ENCODE data around the gene LUZP2.

The LUZP2 gene

DNA sequence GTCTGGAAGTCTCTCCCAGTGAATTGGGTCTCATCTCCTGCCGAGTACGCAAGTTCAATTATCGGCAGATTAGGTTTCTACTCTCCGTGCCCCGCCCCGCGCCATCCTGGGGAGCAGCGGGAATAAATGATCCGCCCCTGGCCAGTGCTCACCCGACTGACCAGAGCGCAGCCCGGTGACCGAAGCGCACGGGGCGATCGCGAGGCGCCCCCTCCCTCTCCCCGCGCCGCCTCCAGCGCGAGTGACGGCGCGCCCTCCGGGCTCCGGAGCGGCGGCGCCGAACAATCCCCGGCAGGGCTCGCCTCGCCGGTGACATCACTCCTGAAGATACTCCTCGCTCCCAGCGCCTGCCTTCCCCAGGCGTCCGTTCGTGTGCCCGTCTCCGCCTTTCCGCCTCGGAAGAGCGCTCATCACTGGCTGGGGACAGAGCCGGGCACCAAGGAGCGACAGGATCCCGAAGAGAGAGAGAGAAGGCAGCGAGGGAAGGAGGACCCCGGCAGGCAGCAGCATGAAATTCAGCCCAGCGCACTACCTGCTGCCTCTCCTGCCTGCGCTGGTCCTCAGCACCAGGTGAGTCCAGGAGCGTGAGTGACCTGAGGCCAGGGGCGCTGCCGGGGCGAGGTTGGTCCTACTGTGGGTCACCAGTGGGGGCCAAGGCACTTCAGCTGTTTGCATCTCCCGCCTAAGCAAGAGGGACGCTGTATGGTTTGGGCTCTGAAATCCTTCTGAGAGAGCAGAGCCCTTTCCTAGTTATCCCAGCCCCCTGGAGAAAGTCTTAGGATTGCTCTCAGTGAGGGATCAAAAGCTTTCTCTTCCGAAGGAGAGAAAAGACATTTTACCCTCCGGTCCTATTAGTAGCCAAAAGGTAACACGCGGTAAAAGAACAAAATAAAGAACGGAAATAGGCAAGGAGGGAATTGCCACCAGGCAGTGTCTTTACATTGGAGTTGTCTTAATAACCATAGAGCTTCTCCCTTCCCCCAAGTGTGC, at the start of gene LUZP2:
Gene LUZP2 (plus strand): TSS at position 318 of the 990 bp plus-strand sequence.
- no peak for DNase-seq

DNA sequence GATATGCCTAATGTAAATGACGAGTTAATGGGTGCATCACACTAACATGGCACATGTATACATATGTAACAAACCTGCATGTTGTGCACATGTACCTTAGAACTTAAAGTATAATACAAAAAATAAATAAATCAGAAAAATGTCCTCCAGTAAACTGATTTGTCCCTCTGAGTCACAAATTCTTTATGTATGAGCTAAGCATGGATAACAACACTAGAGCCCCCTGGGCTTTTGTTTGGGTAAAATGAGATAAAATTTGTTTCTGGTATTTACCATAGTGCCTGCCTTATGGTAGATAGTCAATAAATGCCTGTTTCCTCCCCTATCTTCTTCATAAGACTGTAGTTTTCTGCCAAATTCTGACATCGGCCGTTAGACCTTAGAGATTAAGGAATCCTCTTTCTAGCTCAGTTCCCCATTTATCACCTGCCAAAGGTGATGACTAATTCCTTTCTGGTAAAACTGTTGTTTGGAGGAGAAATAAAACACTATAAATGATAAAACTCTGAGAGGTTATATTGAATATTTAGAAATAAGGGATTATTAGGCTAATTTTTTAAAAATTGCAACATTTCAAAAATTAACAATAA, 43.6 kb upstream of the LUZP2 start:
- DNase-seq: no peak

DNA sequence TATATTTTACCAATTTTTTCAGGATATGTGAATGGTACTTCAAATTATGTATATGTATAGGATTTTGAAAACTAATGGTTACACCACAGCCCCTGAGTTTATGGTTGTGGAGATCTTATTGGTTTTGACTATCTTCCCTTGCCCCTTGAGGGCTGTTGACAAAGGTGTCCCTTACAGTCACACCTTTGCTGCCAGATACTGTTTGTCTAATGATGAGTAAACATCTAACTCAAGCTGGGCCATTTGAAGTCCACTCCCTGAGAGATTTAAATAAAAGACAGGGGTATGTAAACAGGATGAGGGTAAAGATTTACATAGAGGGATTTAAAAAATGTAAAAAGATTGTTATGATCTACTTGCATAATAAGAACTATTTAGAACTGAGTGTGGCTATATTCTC, 38.9 kb upstream of the LUZP2 start:
- DNase-seq: no peak

DNA sequence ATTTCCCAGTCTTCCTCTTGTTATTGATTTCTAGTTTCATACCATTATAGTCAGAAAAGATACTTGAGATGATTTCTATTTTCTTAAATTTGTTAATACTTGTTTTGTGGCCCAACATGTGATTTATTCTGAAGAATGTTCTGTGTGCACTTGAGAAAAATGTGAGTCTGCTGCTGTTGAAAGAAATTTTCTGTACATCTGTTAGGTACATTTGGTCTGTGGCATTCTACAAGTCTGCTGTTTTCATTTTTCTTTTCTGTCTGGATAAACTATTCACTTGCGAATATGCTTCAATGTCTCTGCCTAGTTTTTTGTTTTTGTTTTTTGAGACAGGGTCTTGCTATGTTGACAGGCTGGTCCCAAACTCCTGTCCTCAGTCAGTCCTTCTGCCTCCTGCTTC, 26.4 kb upstream of the LUZP2 start:
- DNase-seq: no peak

DNA sequence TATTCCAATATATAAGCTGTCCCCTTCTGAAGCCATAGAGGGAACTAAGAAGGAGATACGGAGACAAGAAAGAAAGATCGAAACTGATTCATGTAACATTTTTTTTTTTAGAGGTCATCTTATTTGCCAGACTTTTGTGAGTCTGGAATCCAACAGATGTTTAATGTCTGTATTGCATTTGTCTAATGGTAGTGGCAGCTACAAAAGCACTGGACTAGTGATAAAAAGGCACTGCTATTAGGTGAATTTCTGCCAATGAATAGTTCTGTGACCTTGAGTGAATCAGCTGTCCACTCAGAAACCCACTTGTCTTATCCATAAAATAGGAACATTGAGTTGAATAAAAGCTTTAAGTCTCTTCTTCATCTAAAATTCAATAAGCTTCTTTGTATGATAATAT, 25.8 kb upstream of the LUZP2 start:
- no peak for DNase-seq

DNA sequence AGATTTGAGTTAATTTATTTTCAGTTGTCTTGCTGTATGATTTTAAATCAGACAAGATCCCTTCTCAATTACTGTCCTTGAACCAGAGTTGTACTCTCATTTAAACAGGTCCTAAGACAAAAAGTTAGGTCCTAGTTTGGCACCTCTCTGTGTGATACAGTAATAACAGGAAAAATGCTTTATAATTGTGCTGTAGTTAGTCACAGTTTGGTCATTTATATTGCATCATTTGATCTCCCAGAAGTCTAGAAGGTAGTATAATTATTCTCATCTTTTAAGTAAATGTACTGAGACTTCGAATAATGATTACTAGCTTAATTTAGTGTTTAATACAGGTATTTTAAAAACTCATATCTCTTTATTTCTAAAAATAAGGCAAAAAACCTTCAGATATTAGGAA, 18.1 kb upstream of the LUZP2 start:
- no peak for DNase-seq

DNA sequence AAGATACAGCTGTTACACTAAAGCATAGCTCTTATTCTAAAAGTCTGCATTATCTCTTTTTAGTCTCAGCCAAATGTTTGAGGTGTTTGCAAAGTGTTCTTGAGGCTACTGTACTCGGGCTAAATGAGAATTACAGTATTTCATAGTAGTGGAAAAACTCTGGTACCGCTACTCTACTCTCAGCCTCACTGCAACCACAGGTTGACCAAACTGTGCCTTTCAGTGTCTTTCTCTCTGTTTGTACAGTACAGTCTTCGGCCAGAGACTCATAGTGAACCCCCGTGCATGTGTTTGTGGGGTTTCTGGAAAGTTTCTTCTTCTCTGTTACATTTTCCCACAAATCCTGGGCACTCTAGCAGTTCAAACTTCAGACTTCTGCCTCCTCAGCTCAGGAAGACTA, 7.4 kb upstream of the LUZP2 start:
- DNase-seq: no peak

DNA sequence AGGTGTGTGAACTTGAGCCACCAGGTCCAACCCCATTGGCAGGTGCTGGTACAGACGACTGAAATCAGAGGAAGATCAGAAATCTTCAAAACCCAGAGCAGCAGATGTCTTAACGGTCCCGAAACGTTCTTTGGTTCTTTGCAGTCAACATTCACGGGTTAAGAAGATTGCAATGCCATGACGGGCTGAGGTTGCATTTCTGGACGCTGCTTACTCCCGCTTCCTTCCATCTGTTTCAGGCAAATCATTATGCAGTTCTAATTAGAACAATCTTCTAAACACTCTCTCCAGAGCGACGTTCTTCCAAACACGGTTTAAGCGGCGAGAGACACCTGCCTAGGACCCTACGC, 492 bp upstream of the LUZP2 start:
- DNase-seq: no peak

DNA sequence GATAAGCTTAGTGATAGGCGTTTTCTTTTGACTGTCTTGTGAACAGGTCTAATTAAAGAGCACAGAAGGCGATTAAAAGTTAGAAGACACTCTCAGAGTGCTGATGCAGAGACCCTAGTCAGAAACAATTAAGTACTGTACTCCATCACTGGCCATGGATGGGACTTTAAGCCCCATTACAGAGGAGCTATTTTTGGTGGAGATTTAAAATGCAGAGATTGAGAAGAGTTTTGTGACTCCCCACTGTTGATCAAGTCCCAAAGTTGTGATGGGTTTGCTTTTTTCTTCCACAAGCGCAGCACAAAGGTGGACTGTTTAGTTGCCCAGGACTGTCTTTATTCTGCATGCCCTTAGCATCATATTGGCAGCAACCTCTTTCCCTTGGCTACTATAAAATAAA, 978 bp downstream of the LUZP2 start:
- no peak for DNase-seq

DNA sequence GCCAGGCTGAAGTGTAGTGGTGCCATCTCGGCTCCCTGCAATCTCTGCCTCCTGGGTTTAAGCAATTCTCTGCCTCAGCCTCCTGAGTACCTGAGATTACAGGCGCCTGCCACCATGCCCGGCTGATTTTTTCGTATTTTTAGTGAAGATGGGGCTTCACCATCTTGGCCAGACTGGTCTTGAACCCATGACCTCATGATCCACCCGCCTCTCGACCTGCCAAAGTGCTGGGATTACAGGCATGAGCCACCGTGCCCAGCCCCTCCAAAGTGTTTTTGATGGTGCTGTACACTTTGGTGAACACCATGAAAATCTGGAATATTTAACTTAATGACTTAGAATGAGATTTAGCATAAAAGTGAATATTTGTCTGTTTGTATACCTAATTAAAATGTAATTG, 5.6 kb downstream of the LUZP2 start:
- no peak for DNase-seq

DNA sequence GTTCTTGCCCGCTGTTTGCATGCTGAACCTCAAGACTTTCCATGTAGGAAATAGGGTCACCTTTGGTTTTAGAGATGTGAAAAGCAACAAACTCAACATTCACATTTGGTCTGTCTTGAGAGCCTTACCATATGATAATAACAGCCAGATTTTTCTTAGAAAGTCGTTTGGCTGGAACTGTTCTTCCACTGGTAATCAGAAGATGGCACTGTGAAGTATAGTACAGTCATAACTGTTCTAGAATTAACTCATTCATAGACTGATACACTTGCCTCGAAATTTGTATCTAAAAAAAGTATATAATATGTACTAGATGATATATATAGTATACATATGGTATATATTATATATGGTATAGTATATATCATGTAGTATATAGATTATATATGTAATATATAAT, 12.3 kb downstream of the LUZP2 start:
- no peak for DNase-seq

DNA sequence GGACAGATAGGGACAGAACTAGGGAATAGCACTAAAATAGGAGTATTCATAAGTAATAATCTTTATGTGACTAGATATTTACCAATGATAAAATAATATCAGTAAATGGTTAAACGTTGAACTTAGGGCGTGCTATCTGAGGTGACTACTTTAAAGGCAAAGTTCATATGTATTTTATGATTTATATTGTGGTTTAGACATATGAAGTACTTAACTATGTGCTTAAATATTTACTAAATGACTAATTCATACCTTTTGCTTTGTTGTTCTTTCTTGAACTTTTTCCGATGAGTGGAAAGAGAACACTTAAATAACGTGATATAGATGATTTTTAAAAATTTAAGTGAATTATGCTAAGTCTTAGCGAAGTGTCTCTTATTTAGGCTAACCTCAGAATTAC, 14.7 kb downstream of the LUZP2 start:
- DNase-seq: no peak

DNA sequence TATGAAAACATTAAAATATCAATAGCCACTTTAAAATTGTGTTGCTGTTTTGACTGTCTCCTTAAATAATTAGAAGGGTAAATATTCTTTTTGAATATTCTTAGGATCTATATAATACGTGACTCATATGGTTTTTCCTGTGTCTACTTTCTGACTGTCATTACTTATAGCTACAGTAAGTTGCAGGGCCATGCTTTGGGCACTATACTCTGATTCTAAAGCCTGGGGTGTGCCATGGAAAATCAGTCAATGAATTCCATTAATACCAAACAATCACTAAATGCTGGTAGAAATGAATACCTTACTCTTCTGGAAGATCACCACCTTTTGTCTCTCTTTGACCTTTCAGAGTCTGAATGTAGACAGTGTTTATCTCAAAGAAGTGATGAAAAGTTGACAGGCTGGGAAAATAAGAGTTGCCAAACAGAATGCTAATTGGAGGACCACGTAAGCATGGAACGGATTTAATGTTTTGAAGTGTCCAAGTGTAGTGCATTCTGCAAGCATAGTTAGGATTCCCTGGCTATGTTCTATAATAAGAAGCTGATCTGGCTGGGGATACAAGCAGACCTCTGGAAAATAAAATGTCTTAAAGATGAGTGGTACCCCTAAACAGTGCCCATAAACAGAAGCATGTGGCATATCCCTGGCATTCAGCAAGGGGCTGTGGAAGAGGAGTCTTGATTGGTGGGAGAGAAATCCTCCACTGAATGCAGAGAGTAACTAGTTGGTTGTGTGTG, 16.8 kb downstream of the LUZP2 start:
- DNase-seq: no peak

DNA sequence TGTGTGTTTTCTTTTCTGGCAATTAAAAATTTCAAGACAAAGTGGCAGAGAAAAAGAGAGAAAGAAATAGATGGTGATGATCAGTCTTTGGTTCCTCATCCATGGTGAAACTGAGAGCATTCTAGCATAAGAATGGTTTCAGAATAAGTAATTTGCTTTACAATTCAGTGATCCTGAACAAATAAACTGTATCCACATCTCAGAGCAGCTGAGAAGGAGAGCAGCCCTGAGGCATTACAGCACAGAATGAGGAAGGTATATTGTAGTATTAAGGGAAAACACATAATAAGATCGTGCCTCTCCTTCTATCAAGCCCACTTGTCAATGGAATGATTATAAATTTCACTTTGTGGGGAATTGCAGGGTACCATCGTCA, 17.4 kb downstream of the LUZP2 start:
- DNase-seq: no peak

DNA sequence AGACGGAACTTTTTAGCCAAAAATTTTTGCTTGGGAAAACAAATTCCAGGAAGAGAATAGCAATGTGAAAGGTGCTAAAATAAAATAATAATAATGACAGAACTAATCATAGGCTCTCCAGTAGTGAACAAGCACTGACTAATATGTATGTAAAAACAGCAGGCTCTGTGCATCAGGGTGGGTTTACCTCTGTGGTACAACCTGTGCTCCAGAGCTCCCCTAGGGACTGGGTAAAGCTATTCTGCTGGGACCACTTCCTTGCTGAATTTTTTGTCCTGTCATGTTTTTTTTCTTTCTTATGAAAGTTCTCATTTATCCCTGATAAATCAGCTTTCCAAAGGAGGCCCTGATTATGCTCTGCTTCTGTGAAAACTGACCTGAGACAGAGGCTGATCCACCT, 18.8 kb downstream of the LUZP2 start:
- DNase-seq: no peak

DNA sequence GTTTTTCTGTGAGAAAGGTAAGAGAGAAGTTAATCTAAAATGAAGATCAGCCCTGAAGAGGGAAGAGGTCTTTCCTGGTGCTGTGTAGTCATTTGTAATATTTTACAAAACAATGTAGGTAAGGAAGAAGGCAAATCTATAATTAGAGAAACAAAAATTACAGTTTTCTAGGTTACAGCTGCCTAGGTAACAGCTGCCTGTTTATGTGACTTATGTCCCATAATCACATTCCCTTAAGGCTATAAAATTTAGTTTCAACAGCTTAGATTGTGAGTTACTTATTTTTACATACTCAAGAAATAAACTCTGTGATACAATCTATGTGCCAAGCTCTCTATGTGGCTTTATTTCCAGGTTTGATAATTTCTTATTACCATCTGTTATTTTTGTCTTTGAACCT, 19.8 kb downstream of the LUZP2 start:
- no peak for DNase-seq

DNA sequence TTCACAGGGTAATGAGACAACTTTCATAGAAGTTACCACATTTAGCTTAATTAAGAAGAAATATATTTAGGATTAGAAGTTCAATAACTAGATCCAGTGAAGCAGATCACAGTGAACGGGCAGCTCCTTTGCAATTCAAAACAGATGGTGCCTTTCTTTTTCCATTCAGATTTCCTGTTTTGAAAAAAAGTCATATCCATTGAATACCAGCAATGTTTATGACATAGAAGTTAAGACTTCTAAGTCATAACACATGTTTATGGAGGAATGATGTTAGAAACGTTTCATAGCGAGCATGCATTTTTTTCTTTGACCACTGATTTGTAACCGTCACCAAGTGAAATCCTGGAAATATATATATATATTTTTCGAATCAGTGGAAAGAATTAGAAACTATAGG, 24.7 kb downstream of the LUZP2 start:
- no peak for DNase-seq

DNA sequence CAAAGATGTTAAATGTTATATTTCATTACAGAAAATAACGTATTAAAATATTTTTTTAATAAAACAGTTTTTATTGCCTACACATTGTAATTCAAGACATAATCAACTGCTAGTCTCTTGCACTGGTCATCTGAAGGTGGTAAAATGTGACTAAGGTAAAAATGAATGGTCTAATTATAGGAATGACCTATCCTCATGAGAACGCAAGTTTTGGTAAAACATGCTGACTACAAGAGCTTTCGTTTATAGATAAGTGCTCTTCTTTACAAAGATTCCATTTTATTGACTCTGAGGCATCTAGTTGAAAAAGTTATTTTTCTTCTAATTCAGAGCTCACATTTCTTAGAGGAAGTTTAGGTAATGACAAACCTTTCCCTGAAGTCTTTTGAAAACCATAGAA, 27.3 kb downstream of the LUZP2 start:
- no peak for DNase-seq

DNA sequence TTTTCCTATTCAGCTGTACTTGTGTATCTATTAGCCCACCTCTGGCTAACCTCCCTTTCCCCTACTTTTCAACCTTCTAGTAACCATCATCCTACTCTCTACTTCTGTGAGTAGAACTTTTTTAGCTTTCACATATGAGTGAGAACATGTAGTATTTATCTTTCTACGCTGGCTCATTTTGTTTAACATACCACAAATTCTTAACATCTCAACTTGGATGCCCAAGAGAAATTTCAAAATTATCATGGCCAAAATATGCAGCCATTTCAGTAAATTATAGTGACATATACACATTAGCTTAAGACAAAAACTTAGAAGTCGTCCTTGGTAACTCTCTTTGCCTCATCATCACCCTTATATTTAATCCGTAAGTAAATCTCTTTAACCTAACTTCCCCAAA, 34.7 kb downstream of the LUZP2 start:
- DNase-seq: no peak

DNA sequence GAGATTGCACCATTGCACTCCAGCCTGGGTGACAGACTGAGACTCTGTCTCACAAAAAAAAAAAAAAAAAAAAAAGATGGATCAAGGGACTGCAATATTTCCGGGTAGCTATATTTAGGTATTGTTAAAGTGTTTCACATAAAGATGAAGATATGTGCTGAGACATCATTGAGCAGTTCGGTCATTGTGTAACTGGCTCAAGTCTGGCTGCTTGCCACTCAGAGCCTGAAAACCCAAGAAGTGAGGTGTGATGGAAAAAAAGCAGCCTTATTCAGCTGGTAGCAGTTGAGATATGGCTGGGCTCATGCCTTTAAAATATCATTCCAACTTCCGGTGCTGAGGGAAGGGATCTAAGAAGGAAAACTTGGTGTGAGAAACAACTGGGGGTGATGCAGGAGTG, 46.9 kb downstream of the LUZP2 start:
- DNase-seq: no peak

DNA sequence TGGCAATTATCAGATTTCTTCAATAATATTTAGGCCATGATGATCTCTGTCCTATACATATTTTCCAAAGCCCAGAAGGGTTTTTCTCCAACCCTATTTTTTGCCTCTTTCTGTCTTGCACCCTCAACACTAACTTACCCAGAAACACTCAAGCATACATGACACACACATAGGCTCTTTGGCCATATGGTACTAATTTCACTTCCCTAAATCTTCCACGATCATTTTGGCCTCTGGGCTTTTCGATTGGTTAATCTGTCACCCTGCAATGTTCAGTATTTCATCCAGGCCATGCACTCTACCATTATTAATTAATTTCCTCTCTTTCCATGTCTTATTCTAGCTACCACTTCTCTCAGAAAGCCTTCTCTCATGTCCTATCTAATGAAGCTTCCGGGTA, 59.8 kb downstream of the LUZP2 start:
- no peak for DNase-seq

DNA sequence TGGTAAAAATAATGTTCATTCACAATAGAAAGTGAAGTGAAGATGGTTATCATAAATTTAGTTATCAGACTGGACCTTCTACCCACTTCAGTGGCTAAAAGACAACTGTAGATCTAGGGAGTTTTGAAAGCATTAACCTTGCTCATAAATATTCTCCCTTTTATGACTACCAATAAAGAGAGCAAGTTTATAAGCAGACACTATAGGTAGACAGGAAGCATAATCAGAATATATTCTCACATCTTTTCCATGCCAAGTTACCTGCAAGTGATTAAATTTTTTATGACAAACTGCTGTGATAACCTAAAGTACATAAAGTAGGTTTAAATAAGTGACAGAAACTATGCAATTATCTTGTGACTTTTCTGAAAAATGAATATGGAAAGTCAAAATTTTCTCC, 62.5 kb downstream of the LUZP2 start:
- no peak for DNase-seq

DNA sequence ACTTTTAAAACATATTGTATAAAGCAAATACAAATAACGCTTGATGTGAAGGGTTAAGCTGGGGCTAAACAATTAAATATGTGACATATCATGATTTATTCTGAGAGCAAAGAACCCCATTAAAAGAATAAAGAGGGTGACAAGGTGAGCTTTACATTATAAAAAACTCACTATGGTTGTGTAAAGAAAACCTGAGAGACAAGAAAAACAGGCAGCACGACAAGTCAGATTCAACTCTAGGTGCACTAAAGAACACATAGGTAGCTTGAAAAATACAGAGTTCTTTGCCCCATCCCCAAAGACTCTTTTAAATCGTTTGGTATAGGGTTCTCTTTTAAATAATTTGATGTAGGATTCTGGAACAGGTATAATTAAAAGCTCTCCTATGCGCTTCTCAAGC, 63.5 kb downstream of the LUZP2 start:
- no peak for DNase-seq

DNA sequence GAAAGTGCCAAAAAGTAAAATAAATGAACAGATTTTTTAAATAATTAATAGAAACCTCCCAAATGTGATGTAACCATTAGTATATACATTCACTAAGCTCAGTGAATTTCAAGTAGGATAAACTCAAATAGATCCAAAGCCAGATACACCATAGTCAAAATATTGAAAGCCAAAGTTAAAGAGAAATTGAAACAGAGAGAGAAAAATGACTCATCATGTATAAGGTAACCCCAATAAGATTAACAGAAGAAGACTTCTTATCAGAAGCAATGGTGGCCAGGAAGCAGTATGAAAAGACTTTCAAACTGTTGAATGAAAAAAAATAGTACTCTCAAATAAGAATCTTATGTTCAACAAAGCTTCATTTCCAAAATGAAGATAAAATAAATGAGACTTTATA, 70.5 kb downstream of the LUZP2 start:
- no peak for DNase-seq
